Keratinocyte (primary cell): Measurements from ENCODE around the gene GPS1. TPM values are rescaled to one million over a fixed set of nuclear protein-coding genes. Genes with fewer than 3 reads are reported as not detected.

Experiments
- DNase-seq: peaks from one replicate; pipeline ENCODE4 v3.0.0-alpha.2; 2011; ENCODE audit warnings: low read depth, missing footprints, low spot score
- FAIRE-seq: peaks from 2 replicates; lab custom pipeline; 2011; peaks lifted over from hg19 to GRCh38; lab: Jason Lieb, UNC
- H2AFZ ChIP-seq: 2 replicates; pipeline ENCODE4 v1.6.0; 2012; ENCODE audit warnings: low read length, control low read depth, inconsistent platforms; ENCODE audit not compliant: control insufficient read depth
- H3K27ac ChIP-seq: 2 replicates; pipeline ENCODE4 v1.5.1; 2011; ENCODE audit warnings: low read length; ENCODE audit not compliant: control insufficient read depth, insufficient read depth
- H3K27me3 ChIP-seq: 3 replicates; pipeline ENCODE4 v1.6.0; 2011; ENCODE audit warnings: low read length; ENCODE audit not compliant: control insufficient read depth, insufficient read depth; ENCODE audit errors: extremely low read depth
- H3K36me3 ChIP-seq, 2 experiments: 2 replicates in 1 of 2; 3 replicates in 1 of 2; pipeline ENCODE4 v1.5.1; 2011; ENCODE audit warnings: low read length in 2 of 2, mild to moderate bottlenecking in 1 of 2; ENCODE audit not compliant: control insufficient read depth in 2 of 2, insufficient read depth in 2 of 2; ENCODE audit errors: extremely low read depth in 1 of 2
- H3K4me1 ChIP-seq: 3 replicates; pipeline ENCODE4 v1.5.1; 2011; ENCODE audit warnings: low read length; ENCODE audit not compliant: control insufficient read depth, insufficient read depth; ENCODE audit errors: extremely low read depth
- H3K4me2 ChIP-seq: 3 replicates; pipeline ENCODE4 v1.6.0; 2011; ENCODE audit warnings: low read depth, low read length; ENCODE audit not compliant: control insufficient read depth, insufficient read depth; ENCODE audit errors: extremely low read depth
- H3K4me3 ChIP-seq, 3 experiments: fragments of 200-600 bp in 1 of 3; sonication (generic) in 1 of 3; 2 replicates in 2 of 3; 3 replicates in 1 of 3; pipeline ENCODE4 v1.5.1; 2011 to 2016; ENCODE audit warnings: low read length in 3 of 3, mild to moderate bottlenecking in 3 of 3, control low read depth in 2 of 3, inconsistent platforms in 1 of 3, low read depth in 1 of 3, mixed read lengths in 1 of 3, mixed run types in 1 of 3, moderate library complexity in 1 of 3; ENCODE audit not compliant: control insufficient read depth in 2 of 3, insufficient read depth in 2 of 3; ENCODE audit errors: extremely low read depth in 1 of 3
- H3K79me2 ChIP-seq: 2 replicates; pipeline ENCODE4 v1.6.0; 2012; ENCODE audit warnings: low read length; ENCODE audit not compliant: control insufficient read depth, insufficient read depth
- H3K9ac ChIP-seq: 3 replicates; pipeline ENCODE4 v1.6.0; 2011; ENCODE audit warnings: low read length; ENCODE audit not compliant: control insufficient read depth, insufficient read depth; ENCODE audit errors: extremely low read depth
- H3K9me1 ChIP-seq: 3 replicates; pipeline ENCODE4 v1.6.0; 2011; ENCODE audit warnings: low read length; ENCODE audit not compliant: control insufficient read depth, insufficient read depth; ENCODE audit errors: extremely low read depth
- H3K9me3 ChIP-seq: 2 replicates; pipeline ENCODE4 v1.5.1; 2012; ENCODE audit warnings: low read depth, low read length; ENCODE audit not compliant: control insufficient read depth
- H4K20me1 ChIP-seq: 3 replicates; pipeline ENCODE4 v1.6.0; 2011; ENCODE audit warnings: low read length; ENCODE audit not compliant: control insufficient read depth, insufficient read depth; ENCODE audit errors: extremely low read depth
- CTCF ChIP-seq, 3 experiments: IDR thresholded peaks in 1 of 3; conservative IDR thresholded peaks in 1 of 3; optimal IDR thresholded peaks in 1 of 3; 2 replicates in 2 of 3; 3 replicates in 1 of 3; pipeline versions ENCODE3 to v1.5.1; 2011; ENCODE audit warnings: low read length in 3 of 3, mild to moderate bottlenecking in 3 of 3, moderate library complexity in 2 of 3, control low read depth in 1 of 3, inconsistent platforms in 1 of 3; ENCODE audit not compliant: insufficient read depth in 2 of 3; ENCODE audit errors: extremely low read depth in 1 of 3
- EZH2 ChIP-seq: IDR thresholded peaks from one replicate; pipeline ENCODE4 v1.6.1; 2012; ENCODE audit warnings: inconsistent platforms, mild to moderate bottlenecking, low read length, moderate library complexity
- dilution Hi-C: fragments of 300-500 bp; cut with MboI; formaldehyde crosslinking; loops from one replicate; pipeline ENCODE4 v1.7.0; 2020; ENCODE audit warnings: low sequenced_read_pairs; ENCODE audit not compliant: extremely low pct_ligation_motif_present
- polyA plus RNA-seq, 5 experiments: library from polyadenylated mRNA; depleted of rRNA in 3 of 5; stranded (reverse) in 3 of 5; stranded (forward) in 1 of 5; unstranded in 1 of 5; fragments of >200 nt; gene quantifications; 1 replicate in 1 of 5; 2 replicates in 3 of 5; 3 replicates in 1 of 5; pipeline versions ENCODE4 v1.2.1 to v1.2.3, GENCODE V29; 2011 to 2012; ENCODE audit warnings: missing spikeins in 2 of 5, low read depth in 1 of 5, low replicate concordance in 1 of 5

GPS1 gene
- polyA plus RNA-seq, 1 donor (not counting 4 experiments of a cell fraction or from before 2014, with no cell fraction given) = 60.4 TPM

- FAIRE-seq = no peak
- no peaks in the 10 kb centered on the region for H3K9me3 ChIP-seq
- no peaks in the 10 kb centered on the region for H4K20me1 ChIP-seq
- dilution Hi-C loops = no loop called here
- no peak for DNase-seq
- no peak overlapping the region for H3K27ac ChIP-seq
- no peaks in the 10 kb centered on the region for H3K9me1 ChIP-seq
- no peaks in the 10 kb centered on the region for H3K79me2 ChIP-seq
- H3K4me1 ChIP-seq = peaks cover 9% of the 10 kb centered on the region
- peaks cover under 1 to 4% of the 10 kb centered on the region in 2 experiments for H3K36me3 ChIP-seq
- no peak overlapping the region for H3K9ac ChIP-seq
- no peak overlapping the region for H3K4me2 ChIP-seq
- no peak overlapping the region for H2AFZ ChIP-seq
- no peak overlapping the region for H3K4me3 ChIP-seq
- no peaks in the 10 kb centered on the region for H3K27me3 ChIP-seq
- TF ChIP-seq CTCF (optimal IDR thresholded peaks at IDR 0.05 in 1 of 3, IDR thresholded peaks at IDR 0.05 in 1 of 3, conservative IDR thresholded peaks at IDR 0.05 in 1 of 3; ENCODE audit: extremely low read depth in 1 of 3, insufficient read depth in 2 of 3, low read length in 3 of 3) (no peak), EZH2 (no peak)
Measured at GRCh38 chr17:82039695-82040299, 11.9 kb upstream of the GPS1 start.

GRCh38 chr17:82041144-82041814, 10.4 kb upstream of the GPS1 start:
- Histone ChIP-seq H3K9ac (no peak overlapping the region), H3K27ac (no peak overlapping the region), H4K20me1 (no peaks in the 10 kb centered on the region), H3K9me1 (no peaks in the 10 kb centered on the region), H2AFZ (no peak overlapping the region), H3K4me2 (no peak overlapping the region), H3K4me1 (peaks cover 8% of the 10 kb centered on the region), H3K36me3 (no peaks in the 10 kb centered on the region), H3K4me3 (no peak overlapping the region), H3K79me2 (no peaks in the 10 kb centered on the region), H3K9me3 (no peaks in the 10 kb centered on the region), H3K27me3 (no peaks in the 10 kb centered on the region)
- DNase-seq (no peak), FAIRE-seq (no peak)
- dilution Hi-C loops = no loop called here
- no peak for TF ChIP-seq CTCF (optimal IDR thresholded peaks at IDR 0.05 in 1 of 3, IDR thresholded peaks at IDR 0.05 in 1 of 3, conservative IDR thresholded peaks at IDR 0.05 in 1 of 3; ENCODE audit: extremely low read depth in 1 of 3, insufficient read depth in 2 of 3, low read length in 3 of 3)
- TF ChIP-seq EZH2 = no peak
